GM23338 (cell line): Measurements from ENCODE around the gene RAB9A.
A peak's percentile ranks its signal among the peaks of the same experiment; 100 is the strongest.

Experiments
- EZH2 ChIP-seq: fragments of 200-600 bp; sonication (generic); IDR thresholded peaks from one replicate; pipeline ENCODE4 v1.8.0; 2017; ENCODE audit warnings: antibody characterized with exemption, mild to moderate bottlenecking, low read depth; ENCODE audit not compliant: unreplicated experiment
- POLR2AphosphoS5 ChIP-seq: IDR thresholded peaks from 2 replicates; pipeline ENCODE4 v1.6.1; 2016; ENCODE audit warnings: antibody characterized with exemption, low read depth
- ZNF114 ChIP-seq: fragments of 250-450 bp; sonication (Bioruptor Pico); IDR thresholded peaks from 2 replicates; pipeline ENCODE4 v1.5.0; 2020; ENCODE audit warnings: mild to moderate bottlenecking, moderate library complexity
- TF ChIP-seq, protein P1 (sequence below), 2 experiments: fragments of 200-600 bp in 1 of 2; sonication (generic) in 1 of 2; conservative IDR thresholded peaks; 2 replicates each; pipeline versions ENCODE4 v1.5.1 to v1.6.1; 2016 to 2017; ENCODE audit warnings: antibody characterized with exemption in 2 of 2, low read depth in 2 of 2, mild to moderate bottlenecking in 2 of 2, moderate library complexity in 1 of 2
- TF ChIP-seq, protein P2 (sequence below): IDR thresholded peaks from 2 replicates; pipeline ENCODE4 v1.6.1; 2016; ENCODE audit warnings: antibody characterized with exemption
- TF ChIP-seq, protein P3 (sequence below): IDR thresholded peaks from one replicate; pipeline ENCODE4 v1.6.1; 2018; ENCODE audit warnings: antibody characterized with exemption; ENCODE audit not compliant: unreplicated experiment

DNA sequence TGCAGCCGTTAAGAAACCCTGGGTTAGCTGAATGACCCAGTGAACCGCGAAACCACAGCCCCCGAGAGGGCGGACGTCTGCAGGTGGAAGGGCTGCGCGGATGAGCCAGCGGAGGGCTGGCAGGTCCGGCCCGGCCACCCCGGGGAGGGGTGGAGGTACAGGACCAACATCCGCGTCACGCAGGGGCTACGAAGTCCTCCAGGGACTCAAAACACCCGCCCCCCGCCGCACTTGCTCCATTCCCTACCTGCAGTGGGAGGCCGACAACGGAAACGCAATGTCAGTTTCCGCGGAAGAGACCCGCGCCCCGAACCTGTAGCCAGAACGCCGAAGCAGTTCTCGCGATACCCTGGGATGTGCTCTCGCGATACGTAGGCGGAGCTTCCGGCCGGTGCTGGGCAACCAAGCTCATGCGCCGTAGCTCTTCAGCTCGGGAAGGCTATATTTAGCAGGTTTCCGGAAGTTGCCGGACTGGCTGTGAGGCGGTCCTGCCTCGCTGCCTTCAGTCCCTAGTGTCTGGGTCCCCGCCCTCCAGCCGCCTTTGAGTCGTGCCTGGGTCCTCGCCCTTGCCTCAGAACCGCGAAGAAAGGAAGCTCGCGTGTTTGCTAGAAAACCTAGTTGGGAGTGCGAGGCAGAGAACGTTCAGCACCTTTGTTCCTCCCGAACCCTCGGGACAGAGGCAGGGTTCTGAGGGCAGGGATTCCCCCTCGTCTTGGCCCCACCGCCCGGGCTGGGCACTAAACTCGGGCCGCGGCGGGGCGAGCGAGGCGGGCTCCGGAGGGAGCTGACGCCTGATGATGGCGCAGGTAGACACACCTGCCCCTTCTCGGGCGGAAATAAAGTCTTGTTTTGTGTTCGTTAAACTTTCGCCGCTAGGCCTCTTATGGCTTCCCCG is 45.6 kb downstream of the RAB9A start, which contains the start of the genes OFD1 and TRAPPC2:
- TF ChIP-seq, protein P1, sequence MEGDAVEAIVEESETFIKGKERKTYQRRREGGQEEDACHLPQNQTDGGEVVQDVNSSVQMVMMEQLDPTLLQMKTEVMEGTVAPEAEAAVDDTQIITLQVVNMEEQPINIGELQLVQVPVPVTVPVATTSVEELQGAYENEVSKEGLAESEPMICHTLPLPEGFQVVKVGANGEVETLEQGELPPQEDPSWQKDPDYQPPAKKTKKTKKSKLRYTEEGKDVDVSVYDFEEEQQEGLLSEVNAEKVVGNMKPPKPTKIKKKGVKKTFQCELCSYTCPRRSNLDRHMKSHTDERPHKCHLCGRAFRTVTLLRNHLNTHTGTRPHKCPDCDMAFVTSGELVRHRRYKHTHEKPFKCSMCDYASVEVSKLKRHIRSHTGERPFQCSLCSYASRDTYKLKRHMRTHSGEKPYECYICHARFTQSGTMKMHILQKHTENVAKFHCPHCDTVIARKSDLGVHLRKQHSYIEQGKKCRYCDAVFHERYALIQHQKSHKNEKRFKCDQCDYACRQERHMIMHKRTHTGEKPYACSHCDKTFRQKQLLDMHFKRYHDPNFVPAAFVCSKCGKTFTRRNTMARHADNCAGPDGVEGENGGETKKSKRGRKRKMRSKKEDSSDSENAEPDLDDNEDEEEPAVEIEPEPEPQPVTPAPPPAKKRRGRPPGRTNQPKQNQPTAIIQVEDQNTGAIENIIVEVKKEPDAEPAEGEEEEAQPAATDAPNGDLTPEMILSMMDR (conservative IDR thresholded peaks at IDR 0.05; ENCODE audit: low read depth in 2 of 2): no peak
- TF ChIP-seq EZH2 (no peak), POLR2AphosphoS5 (peak; percentile 88), ZNF114 (CRISPR knock-in tag) (no peak)
- TF ChIP-seq, protein P2, sequence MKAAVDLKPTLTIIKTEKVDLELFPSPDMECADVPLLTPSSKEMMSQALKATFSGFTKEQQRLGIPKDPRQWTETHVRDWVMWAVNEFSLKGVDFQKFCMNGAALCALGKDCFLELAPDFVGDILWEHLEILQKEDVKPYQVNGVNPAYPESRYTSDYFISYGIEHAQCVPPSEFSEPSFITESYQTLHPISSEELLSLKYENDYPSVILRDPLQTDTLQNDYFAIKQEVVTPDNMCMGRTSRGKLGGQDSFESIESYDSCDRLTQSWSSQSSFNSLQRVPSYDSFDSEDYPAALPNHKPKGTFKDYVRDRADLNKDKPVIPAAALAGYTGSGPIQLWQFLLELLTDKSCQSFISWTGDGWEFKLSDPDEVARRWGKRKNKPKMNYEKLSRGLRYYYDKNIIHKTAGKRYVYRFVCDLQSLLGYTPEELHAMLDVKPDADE: peak; percentile 11; the same call in 1 of the 2 replicates
- TF ChIP-seq, protein P3, sequence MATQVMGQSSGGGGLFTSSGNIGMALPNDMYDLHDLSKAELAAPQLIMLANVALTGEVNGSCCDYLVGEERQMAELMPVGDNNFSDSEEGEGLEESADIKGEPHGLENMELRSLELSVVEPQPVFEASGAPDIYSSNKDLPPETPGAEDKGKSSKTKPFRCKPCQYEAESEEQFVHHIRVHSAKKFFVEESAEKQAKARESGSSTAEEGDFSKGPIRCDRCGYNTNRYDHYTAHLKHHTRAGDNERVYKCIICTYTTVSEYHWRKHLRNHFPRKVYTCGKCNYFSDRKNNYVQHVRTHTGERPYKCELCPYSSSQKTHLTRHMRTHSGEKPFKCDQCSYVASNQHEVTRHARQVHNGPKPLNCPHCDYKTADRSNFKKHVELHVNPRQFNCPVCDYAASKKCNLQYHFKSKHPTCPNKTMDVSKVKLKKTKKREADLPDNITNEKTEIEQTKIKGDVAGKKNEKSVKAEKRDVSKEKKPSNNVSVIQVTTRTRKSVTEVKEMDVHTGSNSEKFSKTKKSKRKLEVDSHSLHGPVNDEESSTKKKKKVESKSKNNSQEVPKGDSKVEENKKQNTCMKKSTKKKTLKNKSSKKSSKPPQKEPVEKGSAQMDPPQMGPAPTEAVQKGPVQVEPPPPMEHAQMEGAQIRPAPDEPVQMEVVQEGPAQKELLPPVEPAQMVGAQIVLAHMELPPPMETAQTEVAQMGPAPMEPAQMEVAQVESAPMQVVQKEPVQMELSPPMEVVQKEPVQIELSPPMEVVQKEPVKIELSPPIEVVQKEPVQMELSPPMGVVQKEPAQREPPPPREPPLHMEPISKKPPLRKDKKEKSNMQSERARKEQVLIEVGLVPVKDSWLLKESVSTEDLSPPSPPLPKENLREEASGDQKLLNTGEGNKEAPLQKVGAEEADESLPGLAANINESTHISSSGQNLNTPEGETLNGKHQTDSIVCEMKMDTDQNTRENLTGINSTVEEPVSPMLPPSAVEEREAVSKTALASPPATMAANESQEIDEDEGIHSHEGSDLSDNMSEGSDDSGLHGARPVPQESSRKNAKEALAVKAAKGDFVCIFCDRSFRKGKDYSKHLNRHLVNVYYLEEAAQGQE: no peak
